NCI-H187 (cell line): Measurements from ENCODE around the gene EEF1AKMT4.

Experiments used
- DNase-seq, 2 experiments: peaks; one replicate each; lab custom pipeline; 2025; lab: John Stamatoyannopoulos, UW

EEF1AKMT4 gene

DNA sequence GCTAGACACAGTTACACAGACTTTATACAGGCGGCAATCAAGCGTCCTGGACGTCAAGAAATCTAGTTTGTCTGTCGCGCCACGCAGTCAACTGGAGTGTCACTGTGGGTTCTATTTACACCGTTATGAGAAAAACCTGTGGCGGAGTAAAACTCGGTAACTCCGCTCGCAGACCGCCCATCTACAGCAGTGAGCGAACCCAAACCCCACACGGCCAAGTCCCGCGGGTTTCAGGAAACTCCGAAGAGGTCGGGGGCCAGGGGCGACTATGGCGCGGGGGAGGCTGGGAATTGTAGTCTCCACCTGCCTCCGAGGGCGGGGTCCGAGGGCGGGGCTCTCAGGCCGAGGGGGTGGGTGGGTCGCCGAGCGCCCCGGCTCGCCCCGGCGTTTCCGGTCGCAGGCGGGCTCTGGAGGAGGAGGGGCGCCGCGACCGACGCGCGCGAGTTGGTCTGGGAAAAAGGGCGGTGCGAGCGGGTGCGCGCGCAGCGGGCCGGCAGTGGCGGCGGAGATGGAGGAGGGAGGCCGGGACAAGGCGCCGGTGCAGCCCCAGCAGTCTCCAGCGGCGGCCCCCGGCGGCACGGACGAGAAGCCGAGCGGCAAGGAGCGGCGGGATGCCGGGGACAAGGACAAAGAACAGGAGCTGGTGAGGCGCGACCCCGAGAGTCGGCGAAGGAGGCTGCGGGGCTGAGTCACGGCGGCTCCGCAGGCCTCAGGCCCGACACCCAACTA, 49.5 kb downstream of the EEF1AKMT4 start, which contains the start of gene PSMD2:
Gene PSMD2, plus strand, starts transcription at position 483 of the 729 bp plus-strand sequence. Its CDS starts 26 bp downstream, at position 509.
- peak; percentile 89 to 95 for DNase-seq

DNA sequence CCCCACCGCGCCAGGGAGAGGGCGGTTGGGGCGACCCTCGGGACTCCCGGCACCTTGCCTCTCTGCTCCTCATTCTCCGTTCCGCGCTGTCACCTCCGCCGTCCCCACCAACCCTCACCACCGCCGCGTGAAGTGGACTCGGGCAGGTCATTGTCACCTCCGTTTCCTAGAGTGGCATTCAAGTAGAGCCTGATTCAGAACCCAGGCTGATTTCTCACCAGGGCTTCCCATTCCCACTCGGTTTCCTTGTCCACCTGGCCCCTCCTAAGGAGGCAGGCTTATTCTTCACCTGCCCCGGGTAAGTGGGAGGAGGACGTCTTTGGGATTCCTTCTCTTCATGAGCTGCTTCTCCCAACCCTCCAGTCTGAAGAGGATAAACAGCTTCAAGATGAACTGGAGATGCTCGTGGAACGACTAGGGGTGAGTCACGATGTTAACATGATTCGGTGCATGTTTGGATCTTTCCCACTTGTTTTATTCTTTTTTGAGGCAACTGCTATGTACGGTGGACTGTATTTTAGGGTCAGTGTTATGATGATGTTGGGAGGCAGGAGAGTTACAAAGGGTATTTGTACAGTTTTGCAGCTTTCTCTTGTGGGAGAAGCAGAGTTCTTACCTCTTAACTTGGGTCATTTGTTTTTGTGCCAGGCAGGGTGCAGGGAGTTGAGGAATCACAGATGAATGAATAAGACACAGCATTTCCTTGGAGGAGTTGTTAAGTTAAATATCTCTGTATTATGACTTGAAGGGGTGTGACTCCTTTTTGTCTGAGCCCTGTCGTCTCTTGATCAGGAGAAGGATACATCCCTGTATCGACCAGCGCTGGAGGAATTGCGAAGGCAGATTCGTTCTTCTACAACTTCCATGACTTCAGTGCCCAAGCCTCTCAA, 50.3 kb downstream of the EEF1AKMT4 start:
- DNase-seq, result no peak

DNA sequence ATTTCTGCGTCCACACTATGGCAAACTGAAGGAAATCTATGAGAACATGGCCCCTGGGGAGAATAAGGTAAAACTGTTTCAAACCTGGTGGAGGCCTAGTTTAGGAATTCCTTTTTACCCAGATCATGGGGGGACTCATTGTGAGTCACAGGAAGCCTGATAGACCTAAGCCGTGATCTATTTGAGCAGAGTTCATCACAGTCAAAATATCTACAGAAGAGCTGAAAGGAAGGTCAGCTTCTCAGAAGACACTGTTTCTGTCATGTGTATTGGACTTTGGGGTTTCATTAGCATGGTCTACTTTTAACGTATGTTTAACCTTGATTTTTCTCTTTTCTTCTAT, 50.9 kb downstream of the EEF1AKMT4 start:
- no peak for DNase-seq

DNA sequence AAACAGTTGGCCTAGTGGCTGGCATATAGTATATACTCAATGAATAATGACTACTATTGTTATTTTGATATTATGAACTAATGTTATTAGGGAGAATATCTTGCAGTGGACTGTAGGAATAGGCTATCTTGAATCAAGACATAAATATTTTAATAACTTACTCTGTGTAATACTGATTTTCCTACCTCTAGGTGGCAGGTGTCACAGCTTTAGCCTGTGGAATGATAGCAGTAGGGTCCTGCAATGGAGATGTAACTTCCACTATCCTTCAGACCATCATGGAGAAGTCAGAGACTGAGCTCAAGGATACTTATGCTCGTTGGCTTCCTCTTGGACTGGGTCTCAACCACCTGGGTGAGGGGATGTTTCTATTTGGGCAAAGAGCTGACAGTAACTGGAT, 56.1 kb downstream of the EEF1AKMT4 start:
- no peak for DNase-seq

DNA sequence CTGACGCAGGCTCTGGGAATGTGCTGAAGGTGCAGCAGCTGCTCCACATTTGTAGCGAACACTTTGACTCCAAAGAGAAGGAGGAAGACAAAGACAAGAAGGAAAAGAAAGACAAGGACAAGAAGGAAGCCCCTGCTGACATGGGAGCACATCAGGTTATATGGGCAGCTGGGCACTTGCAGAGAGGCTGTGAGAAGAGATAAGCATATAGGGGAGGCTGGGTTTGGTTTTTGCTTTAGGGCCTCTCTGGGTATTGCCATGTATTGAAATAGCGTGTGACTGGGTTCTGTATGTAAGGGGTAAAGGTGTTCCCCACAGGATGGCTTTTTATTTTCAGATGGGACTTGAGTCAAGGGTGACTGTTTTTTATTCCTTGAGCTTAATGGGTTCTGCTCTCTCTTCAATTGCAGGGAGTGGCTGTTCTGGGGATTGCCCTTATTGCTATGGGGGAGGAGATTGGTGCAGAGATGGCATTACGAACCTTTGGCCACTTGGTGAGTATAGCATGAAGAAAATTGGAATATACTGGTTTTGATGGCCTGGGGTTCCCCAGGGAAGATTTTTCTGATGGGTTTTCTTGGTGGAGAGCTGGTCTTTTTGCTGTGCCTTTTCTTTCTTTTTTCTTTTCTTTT, 57.0 kb downstream of the EEF1AKMT4 start:
- no peak for DNase-seq

DNA sequence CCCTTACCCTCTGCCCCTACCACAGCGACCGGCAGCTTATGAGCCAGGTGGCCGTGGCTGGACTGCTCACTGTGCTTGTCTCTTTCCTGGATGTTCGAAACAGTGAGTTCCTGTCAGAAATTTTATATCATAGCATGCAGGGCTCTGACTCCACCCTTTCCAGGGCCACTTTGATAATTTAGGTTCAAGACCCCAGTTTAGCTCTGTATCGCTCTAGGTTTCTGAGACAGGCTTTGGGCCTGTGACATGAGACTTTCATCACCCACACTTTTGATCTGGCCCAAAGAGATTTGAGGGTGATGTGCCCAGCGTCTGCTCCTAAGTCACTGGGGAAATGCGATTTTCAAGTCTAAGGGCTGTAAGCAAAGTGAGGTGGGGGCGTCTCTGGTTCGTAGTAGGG, 58.4 kb downstream of the EEF1AKMT4 start:
- no peak for DNase-seq
